Left kidney (tissue), 2 donors: Measurements from ENCODE around the gene ITGBL1. TPM values are rescaled to one million over a fixed set of nuclear protein-coding genes. Genes with fewer than 3 reads are reported as not detected.

ENCODE experiments used
- DNase-seq: peaks from one replicate; pipeline ENCODE4 v3.0.0-alpha.2; 2013
- polyA plus RNA-seq: library from polyadenylated mRNA; unstranded; fragments of 120-200 nt; gene quantifications from one replicate; pipeline ENCODE4 v1.2.1, GENCODE V29; 2013; ENCODE audit not compliant: insufficient read length

The ITGBL1 gene
- polyA plus RNA-seq, 1 donor, result 0.90 TPM

DNA sequence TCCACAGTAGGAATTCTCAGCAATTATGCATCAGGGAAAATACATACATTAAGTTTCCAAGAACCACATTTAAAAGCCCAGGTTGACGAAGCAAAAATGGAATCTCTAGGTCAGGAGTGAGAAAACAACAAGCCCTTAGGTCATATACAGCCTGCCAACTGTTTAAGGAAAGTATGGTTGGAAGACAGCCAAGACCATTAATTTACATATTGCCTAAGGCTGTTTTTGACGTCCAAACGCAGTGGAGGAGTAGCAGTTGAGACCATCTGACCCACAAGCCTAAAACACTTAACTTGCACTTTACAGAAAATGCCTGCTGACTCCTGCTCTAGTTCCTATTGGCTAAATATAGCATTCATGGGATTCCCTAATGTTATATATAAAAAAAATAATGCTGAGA lies 299.0 kb downstream of the ITGBL1 start:
- peak; percentile 50 for DNase-seq

GRCh38 chr13:101752432-101752831 lies 300.0 kb downstream of the ITGBL1 start:
- DNase-seq, result no peak

- DNase-seq, result no peak
Observed at GRCh38 chr13:101755228-101755887, 302.9 kb downstream of the ITGBL1 start.

GRCh38 chr13:101757446-101758039 lies 305.1 kb downstream of the ITGBL1 start:
- DNase-seq, result no peak

- DNase-seq, result no peak
Observed at GRCh38 chr13:101763191-101763590, 310.7 kb downstream of the ITGBL1 start.

Other genes with a start within 250 kb of the ITGBL1 start
- gene NALCN, start 36.2 kb upstream of the ITGBL1 start, polyA plus RNA-seq, result 1.6 TPM